ENCODE measurements around the gene PLPPR1. TPM values are rescaled to one million over a fixed set of nuclear protein-coding genes. Genes with fewer than 3 reads are reported as not detected.

PLPPR1 gene
- polyA plus RNA-seq, 3 donors = not detected

GRCh38 chr9:101184813-101185278 lies 156.3 kb downstream of the PLPPR1 start:
- no peak for TF ChIP-seq CTCF (IDR thresholded peaks at IDR 0.05)
- Mint-ChIP-seq H3K4me1 (no peaks in the 10 kb centered on the region), H3K27ac (no peak overlapping the region), H3K36me3 (no peaks in the 10 kb centered on the region), H3K9me3 (peaks cover 0 to 2% (median 0%) of the 10 kb centered on the region in 7 donors), H3K4me3 (no peak overlapping the region), H3K27me3 (ENCODE audit: low read depth in 3 of 3) (peaks cover 0 to 2% (median 0%) of the 10 kb centered on the region in 3 donors)
- no peak overlapping the region for H3K9ac ChIP-seq (ENCODE audit: insufficient read depth, low read length, poor library complexity, severe bottlenecking)
- no peak overlapping the region for H2AFZ ChIP-seq (ENCODE audit: insufficient read depth, low read depth, low read length, poor library complexity, severe bottlenecking)
- WGBS (ENCODE audit: insufficient coverage) = 67% methylated on average over 1 of the region's 2 CpGs
- H4K20me1 ChIP-seq (ENCODE audit: insufficient read depth, low read length) = no peaks in the 10 kb centered on the region
- H3K4me1 ChIP-seq (ENCODE audit: control insufficient read depth in 1 of 2, insufficient read depth in 2 of 2, low read length in 2 of 2) = no peaks in the 10 kb centered on the region
- H3K27me3 ChIP-seq (ENCODE audit: control insufficient read depth in 2 of 2, insufficient read depth in 2 of 2, low read length in 2 of 2) = no peaks in the 10 kb centered on the region
- no peaks in the 10 kb centered on the region for H3K9me3 ChIP-seq (replicated peaks in 1 of 2; ENCODE audit: control insufficient read depth in 1 of 2, insufficient read depth in 1 of 2, low read length in 2 of 2)
- H3K27ac ChIP-seq (ENCODE audit: low read depth in 1 of 2, low read length in 2 of 2) = no peak overlapping the region
- H3K4me2 ChIP-seq (replicated peaks; ENCODE audit: extremely low read depth, low read length, poor library complexity, severe bottlenecking) = no peak overlapping the region
- no peak for DNase-seq
- H3K36me3 ChIP-seq (replicated peaks in 1 of 2; ENCODE audit: control insufficient read depth in 1 of 2, insufficient read depth in 2 of 2, low read length in 2 of 2) = no peaks in the 10 kb centered on the region
- intact Hi-C loops (cut with micrococcal nuclease) = no loop called here
- no peak overlapping the region for H3K4me3 ChIP-seq (replicated peaks in 1 of 3; ENCODE audit: low read depth in 2 of 3, low read length in 3 of 3)
- H3K79me2 ChIP-seq (ENCODE audit: insufficient read depth, low read length) = no peaks in the 10 kb centered on the region

DNA sequence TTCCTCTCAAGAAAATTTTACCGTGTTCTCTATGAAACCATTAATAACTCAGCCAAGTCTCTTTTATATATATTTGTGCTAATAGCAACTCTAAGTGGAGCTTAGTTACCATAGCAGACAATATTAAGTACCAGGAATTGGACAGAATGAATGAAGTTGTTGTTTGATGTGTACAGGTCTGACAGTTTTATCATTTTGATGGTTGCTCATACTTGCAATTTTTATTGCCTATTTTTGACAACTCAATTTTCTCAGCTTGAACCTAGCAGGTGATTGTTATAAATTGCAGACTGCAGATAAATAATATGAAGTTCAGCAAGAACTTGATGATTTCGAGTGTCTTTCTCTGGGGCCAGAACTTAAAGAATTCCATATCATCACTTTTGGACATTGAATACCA lies 163.2 kb downstream of the PLPPR1 start:
- DNase-seq = no peak
- Histone ChIP-seq H3K9me3 (replicated peaks in 1 of 2; ENCODE audit: control insufficient read depth in 1 of 2, insufficient read depth in 1 of 2, low read length in 2 of 2) (no peaks in the 10 kb centered on the region), H3K9ac (ENCODE audit: insufficient read depth, low read length, poor library complexity, severe bottlenecking) (no peak overlapping the region), H3K79me2 (ENCODE audit: insufficient read depth, low read length) (no peaks in the 10 kb centered on the region), H3K27ac (ENCODE audit: low read depth in 1 of 2, low read length in 2 of 2) (no peak overlapping the region), H3K4me3 (replicated peaks in 1 of 3; ENCODE audit: low read depth in 2 of 3, low read length in 3 of 3) (no peak overlapping the region), H3K36me3 (replicated peaks in 1 of 2; ENCODE audit: control insufficient read depth in 1 of 2, insufficient read depth in 2 of 2, low read length in 2 of 2) (no peaks in the 10 kb centered on the region), H3K27me3 (ENCODE audit: control insufficient read depth in 2 of 2, insufficient read depth in 2 of 2, low read length in 2 of 2) (no peaks in the 10 kb centered on the region), H3K4me2 (replicated peaks; ENCODE audit: extremely low read depth, low read length, poor library complexity, severe bottlenecking) (no peak overlapping the region), H2AFZ (ENCODE audit: insufficient read depth, low read depth, low read length, poor library complexity, severe bottlenecking) (no peak overlapping the region), H3K4me1 (ENCODE audit: control insufficient read depth in 1 of 2, insufficient read depth in 2 of 2, low read length in 2 of 2) (no peaks in the 10 kb centered on the region), H4K20me1 (ENCODE audit: insufficient read depth, low read length) (no peaks in the 10 kb centered on the region)
- no CpG with 5 or more reads among the region's 2 CpGs for WGBS (ENCODE audit: insufficient coverage)
- no peak for TF ChIP-seq CTCF (IDR thresholded peaks at IDR 0.05)
- Mint-ChIP-seq H3K27me3 (ENCODE audit: low read depth in 3 of 3) (peaks cover 0 to 4% (median 0%) of the 10 kb centered on the region in 3 donors), H3K27ac (no peak overlapping the region), H3K9me3 (peaks cover 0 to 2% (median 0%) of the 10 kb centered on the region in 7 donors), H3K36me3 (no peaks in the 10 kb centered on the region), H3K4me3 (no peak overlapping the region), H3K4me1 (no peaks in the 10 kb centered on the region)
- intact Hi-C loops (cut with micrococcal nuclease) = no loop called here

All from CD14-positive monocyte (primary cell).